A673 (cell line): Measurements from ENCODE around the gene VN1R5. TPM values are rescaled to one million over a fixed set of nuclear protein-coding genes. Genes with fewer than 3 reads are reported as not detected.

ENCODE experiments used
- BruUV-seq: library from RNA; stranded (reverse); fragments of 400-500 nt; replicated peaks from 2 replicates; lab custom pipeline; 2021; lab: Mats Ljungman, UMichigan
- CTCF ChIA-PET: fragments of 300-600 bp; sonication (Branson Sonifier 250); formaldehyde crosslinking; loops from one replicate; lab custom pipeline; 2022; ENCODE audit warnings: antibody characterized with exemption; lab: Charles Lee
- POLR2A ChIA-PET: fragments of 300-600 bp; sonication (Branson Sonifier 250); formaldehyde crosslinking; loops from one replicate; lab custom pipeline; 2022; ENCODE audit warnings: antibody characterized with exemption; ENCODE audit not compliant: low non-redundant PET; lab: Charles Lee
- DNase-seq: peaks from one replicate; pipeline ENCODE4 v3.0.0-alpha.2; 2015; ENCODE audit warnings: low spot score
- H3K27ac ChIP-seq: fragments of 200-600 bp; sonication (generic); 2 replicates; pipeline ENCODE4 v1.5.1; 2016; ENCODE audit warnings: mixed run types, low read depth, mild to moderate bottlenecking, mixed read lengths, antibody characterized with exemption, low read length; ENCODE audit not compliant: poor library complexity, severe bottlenecking
- H3K27me3 ChIP-seq: fragments of 200-600 bp; sonication (generic); replicated peaks from 2 replicates; pipeline ENCODE4 v1.6.1; 2017; ENCODE audit warnings: mixed run types, low read depth, mild to moderate bottlenecking, mixed read lengths, antibody characterized with exemption, low read length; ENCODE audit not compliant: insufficient read depth, poor library complexity
- H3K36me3 ChIP-seq: fragments of 200-600 bp; sonication (generic); 2 replicates; pipeline ENCODE4 v1.6.1; 2016; ENCODE audit warnings: mixed run types, mild to moderate bottlenecking, mixed read lengths, antibody characterized with exemption, low read length; ENCODE audit not compliant: insufficient read depth, poor library complexity, severe bottlenecking
- H3K4me1 ChIP-seq: fragments of 200-600 bp; sonication (generic); 2 replicates; pipeline ENCODE4 v1.6.1; 2017; ENCODE audit warnings: mixed run types, mild to moderate bottlenecking, mixed read lengths, antibody characterized with exemption, low read length; ENCODE audit not compliant: insufficient read depth, poor library complexity, severe bottlenecking
- H3K4me3 ChIP-seq: fragments of 200-600 bp; sonication (generic); 2 replicates; pipeline ENCODE4 v1.5.1; 2016; ENCODE audit warnings: low read depth, mixed run types, mild to moderate bottlenecking, mixed read lengths, low read length; ENCODE audit not compliant: poor library complexity, severe bottlenecking
- H3K9me3 ChIP-seq: fragments of 200-600 bp; sonication (generic); 2 replicates; pipeline ENCODE4 v1.6.1; 2016; ENCODE audit warnings: mixed run types, low read depth, mild to moderate bottlenecking, mixed read lengths, antibody characterized with exemption, low read length; ENCODE audit not compliant: poor library complexity, severe bottlenecking
- EZH2 ChIP-seq: fragments of 200-600 bp; sonication (generic); IDR thresholded peaks from 2 replicates; pipeline ENCODE4 v1.6.1; 2017; ENCODE audit warnings: borderline replicate concordance, low read depth, mild to moderate bottlenecking, mixed read lengths, antibody characterized with exemption, low read length; ENCODE audit not compliant: poor library complexity, severe bottlenecking
- intact Hi-C: fragments of 100-400 bp; cut with micrococcal nuclease; formaldehyde crosslinking; loops from one replicate; pipeline ENCODE4 v1.10.0; 2022; ENCODE audit not compliant: unreplicated experiment
- total RNA-seq: library from RNA; stranded (reverse); gene quantifications from 2 replicates; pipeline ENCODE4 v1.2.3, GENCODE V29; 2021
- TF ChIP-seq, protein P1 (sequence below): fragments of 300-800, 200-600 bp; sonication (generic); conservative IDR thresholded peaks from 2 replicates; pipeline ENCODE4 v1.5.1; 2017; ENCODE audit warnings: low read depth, mild to moderate bottlenecking, antibody characterized with exemption, low read length, moderate library complexity, mixed read lengths

The VN1R5 gene
- total RNA-seq, 1 experiment from 2014 or later: not detected

- ChIA-PET POLR2A (no interaction called here), CTCF (no interaction called here)
- Histone ChIP-seq H3K36me3 (no peaks in the 10 kb centered on the region), H3K4me3 (no peak overlapping the region), H3K27me3 (peaks cover 22% of the 10 kb centered on the region), H3K27ac (no peak overlapping the region), H3K4me1 (no peaks in the 10 kb centered on the region), H3K9me3 (peaks cover 2% of the 10 kb centered on the region)
- TF ChIP-seq, protein P1, sequence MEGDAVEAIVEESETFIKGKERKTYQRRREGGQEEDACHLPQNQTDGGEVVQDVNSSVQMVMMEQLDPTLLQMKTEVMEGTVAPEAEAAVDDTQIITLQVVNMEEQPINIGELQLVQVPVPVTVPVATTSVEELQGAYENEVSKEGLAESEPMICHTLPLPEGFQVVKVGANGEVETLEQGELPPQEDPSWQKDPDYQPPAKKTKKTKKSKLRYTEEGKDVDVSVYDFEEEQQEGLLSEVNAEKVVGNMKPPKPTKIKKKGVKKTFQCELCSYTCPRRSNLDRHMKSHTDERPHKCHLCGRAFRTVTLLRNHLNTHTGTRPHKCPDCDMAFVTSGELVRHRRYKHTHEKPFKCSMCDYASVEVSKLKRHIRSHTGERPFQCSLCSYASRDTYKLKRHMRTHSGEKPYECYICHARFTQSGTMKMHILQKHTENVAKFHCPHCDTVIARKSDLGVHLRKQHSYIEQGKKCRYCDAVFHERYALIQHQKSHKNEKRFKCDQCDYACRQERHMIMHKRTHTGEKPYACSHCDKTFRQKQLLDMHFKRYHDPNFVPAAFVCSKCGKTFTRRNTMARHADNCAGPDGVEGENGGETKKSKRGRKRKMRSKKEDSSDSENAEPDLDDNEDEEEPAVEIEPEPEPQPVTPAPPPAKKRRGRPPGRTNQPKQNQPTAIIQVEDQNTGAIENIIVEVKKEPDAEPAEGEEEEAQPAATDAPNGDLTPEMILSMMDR: no peak
- TF ChIP-seq EZH2: no peak
- DNase-seq: no peak
- no TSS peak for BruUV-seq
- intact Hi-C loops: no loop called here
Measured at GRCh38 chr1:247222840-247223239, 33.0 kb upstream of the VN1R5 start.

DNA sequence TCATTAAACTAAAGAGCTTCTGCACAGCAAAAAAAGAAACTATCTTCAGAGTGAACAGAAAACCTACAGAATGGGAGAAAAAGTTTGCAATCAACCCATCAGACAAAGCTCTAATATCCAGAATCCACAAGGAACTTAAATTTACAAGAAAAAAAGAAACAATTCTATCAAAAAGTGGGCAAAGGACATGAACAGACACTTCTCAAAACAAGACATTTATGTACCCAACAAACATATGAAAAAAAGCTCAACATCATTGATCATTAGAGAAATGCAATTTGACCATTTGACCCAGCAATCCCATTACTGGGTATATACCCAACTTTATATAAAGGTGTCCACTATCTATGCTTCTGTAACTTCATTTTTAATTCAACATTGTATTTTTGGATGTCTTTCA is 31.1 kb upstream of the VN1R5 start:
- CTCF ChIA-PET: interaction anchor here (0.5 kb wide), 1 partner anchor 17 kb away, joined by 3 read pairs; no protein-coding TSS in a partner anchor
- Histone ChIP-seq H3K27me3 (peaks cover 19% of the 10 kb centered on the region), H3K4me3 (no peak overlapping the region), H3K36me3 (no peaks in the 10 kb centered on the region), H3K27ac (no peak overlapping the region), H3K4me1 (no peaks in the 10 kb centered on the region), H3K9me3 (peaks cover 9% of the 10 kb centered on the region)
- TF ChIP-seq, protein P1: no peak
- TF ChIP-seq EZH2: no peak
- no TSS peak for BruUV-seq
- POLR2A ChIA-PET: no interaction called here
- intact Hi-C loops: no loop called here
- DNase-seq: no peak

GRCh38 chr1:247228133-247228532 is 27.7 kb upstream of the VN1R5 start:
- DNase-seq: peak; percentile 38

More at GRCh38 chr1:247228133-247228532, 27.7 kb upstream of the VN1R5 start:
- POLR2A ChIA-PET: no interaction called here
- no peaks in the 10 kb centered on the region for H3K4me1 ChIP-seq
- no TSS peak for BruUV-seq
- H3K4me3 ChIP-seq: no peak overlapping the region
- H3K27me3 ChIP-seq: peaks cover 16% of the 10 kb centered on the region
- H3K36me3 ChIP-seq: no peaks in the 10 kb centered on the region
- H3K9me3 ChIP-seq: peaks cover 9% of the 10 kb centered on the region
- TF ChIP-seq, protein P1: peak; percentile 25; the same call in 1 of the 2 replicates
- no peak for TF ChIP-seq EZH2
- CTCF ChIA-PET: no interaction called here
- intact Hi-C loops: no loop called here
- H3K27ac ChIP-seq: no peak overlapping the region
